Neural crest cell (in vitro differentiated cells): ENCODE measurements around the gene SNRPA. TPM values are rescaled to one million over a fixed set of nuclear protein-coding genes. Genes with fewer than 3 reads are reported as not detected.

Source experiments
- DNase-seq: peaks from one replicate; pipeline ENCODE4 v3.0.0; 2021; ENCODE audit warnings: low read depth, mixed read lengths, low spot score
- H3K27ac Mint-ChIP-seq: one replicate; pipeline ENCODE4 v1.8.0; 2021; ENCODE audit warnings: mild to moderate bottlenecking, mixed read lengths; ENCODE audit not compliant: unreplicated experiment
- H3K27me3 Mint-ChIP-seq: 2 replicates; pipeline ENCODE4 v1.8.0; 2021; ENCODE audit warnings: low read depth, mild to moderate bottlenecking, mixed read lengths
- H3K36me3 Mint-ChIP-seq: 2 replicates; pipeline ENCODE4 v1.8.0; 2021; ENCODE audit warnings: low read depth, mild to moderate bottlenecking, mixed read lengths
- H3K4me1 Mint-ChIP-seq: 2 replicates; pipeline ENCODE4 v1.8.0; 2021; ENCODE audit warnings: mixed read lengths
- H3K4me3 Mint-ChIP-seq: one replicate; pipeline ENCODE4 v1.8.0; 2021; ENCODE audit warnings: mild to moderate bottlenecking, mixed read lengths
- H3K9me3 Mint-ChIP-seq: 2 replicates; pipeline ENCODE4 v1.8.0; 2021; ENCODE audit warnings: mixed read lengths
- CTCF ChIP-seq: fragments of 200-600 bp; sonication (generic); conservative IDR thresholded peaks from 2 replicates; pipeline ENCODE4 v1.5.0; 2021; ENCODE audit warnings: antibody characterized with exemption, mild to moderate bottlenecking
- total RNA-seq: library from RNA; stranded (reverse); gene quantifications from 2 replicates; pipeline ENCODE4 v1.2.1, GENCODE V29; 2021

SNRPA gene
- total RNA-seq, 1 donor from 2014 or later = 214 TPM

GRCh38 chr19:40802300-40803169 is 51.5 kb downstream of the SNRPA start:
- DNase-seq = no peak
- peaks cover 3% of the 10 kb centered on the region for H3K27me3 Mint-ChIP-seq
- peaks cover 71% of the 10 kb centered on the region for H3K4me1 Mint-ChIP-seq
- H3K9me3 Mint-ChIP-seq = no peaks in the 10 kb centered on the region
- no peak for TF ChIP-seq CTCF
- H3K4me3 Mint-ChIP-seq = peak overlapping the region; percentile 85
- peaks cover 2% of the 10 kb centered on the region for H3K36me3 Mint-ChIP-seq
- peak overlapping the region; percentile 50 for H3K27ac Mint-ChIP-seq

GRCh38 chr19:40803170-40803856 is 52.3 kb downstream of the SNRPA start:
- TF ChIP-seq CTCF = no peak
- no peaks in the 10 kb centered on the region for H3K9me3 Mint-ChIP-seq
- H3K4me1 Mint-ChIP-seq = peaks cover 68% of the 10 kb centered on the region
- peaks cover 3% of the 10 kb centered on the region for H3K27me3 Mint-ChIP-seq
- peak overlapping the region; percentile 85 for H3K4me3 Mint-ChIP-seq
- H3K27ac Mint-ChIP-seq = peak overlapping the region; percentile 50
- DNase-seq = no peak
- H3K36me3 Mint-ChIP-seq = peaks cover 5% of the 10 kb centered on the region

GRCh38 chr19:40803857-40804782 is 53.1 kb downstream of the SNRPA start:
- Mint-ChIP-seq H3K9me3 (no peaks in the 10 kb centered on the region), H3K4me3 (peak overlapping the region; percentile 85), H3K27ac (peak overlapping the region; percentile 27), H3K4me1 (peaks cover 64% of the 10 kb centered on the region), H3K36me3 (peaks cover 5% of the 10 kb centered on the region), H3K27me3 (peaks cover 3% of the 10 kb centered on the region)
- TF ChIP-seq CTCF = no peak
- no peak for DNase-seq

GRCh38 chr19:40804783-40805242 is 53.8 kb downstream of the SNRPA start:
- H3K36me3 Mint-ChIP-seq = peaks cover 5% of the 10 kb centered on the region

More at GRCh38 chr19:40804783-40805242, 53.8 kb downstream of the SNRPA start:
- peak overlapping the region; percentile 67 for H3K27ac Mint-ChIP-seq
- no peak for TF ChIP-seq CTCF
- peaks cover 3% of the 10 kb centered on the region for H3K27me3 Mint-ChIP-seq
- no peaks in the 10 kb centered on the region for H3K9me3 Mint-ChIP-seq
- H3K4me3 Mint-ChIP-seq = peak overlapping the region; percentile 85
- no peak for DNase-seq
- H3K4me1 Mint-ChIP-seq = peaks cover 66% of the 10 kb centered on the region
